ENCODE measurements around the gene MAP6D1.

The MAP6D1 gene

DNA sequence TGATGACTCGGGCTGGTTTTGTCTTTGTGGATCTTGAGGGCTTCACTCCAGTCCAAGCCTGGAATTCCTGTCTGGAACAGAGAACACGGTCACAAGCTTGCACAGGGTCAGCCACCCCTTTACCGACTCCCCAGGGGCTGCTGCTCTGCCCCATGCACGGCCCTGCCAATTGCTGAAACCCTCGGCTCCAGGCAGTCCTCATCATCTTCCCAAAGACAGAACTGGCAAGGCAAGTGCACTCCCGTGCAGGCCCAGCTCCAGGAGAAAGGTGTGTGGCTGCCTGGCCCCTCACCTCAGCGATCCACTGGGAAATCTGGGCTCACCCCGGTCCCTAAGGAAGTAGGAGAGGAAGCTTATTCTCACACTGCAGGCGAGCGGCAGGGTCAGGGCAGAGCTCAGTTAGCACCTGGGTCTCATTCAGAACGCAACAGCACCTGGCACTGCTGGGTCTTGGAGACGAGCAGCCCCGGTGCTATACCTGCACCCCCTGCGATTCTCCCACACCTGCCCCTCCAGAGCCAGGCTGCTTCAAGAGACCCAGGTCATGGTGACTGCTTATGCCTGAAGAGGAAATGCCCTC is 7.2 kb downstream of the MAP6D1 start:
- DNase-seq (ENCODE audit: extremely low read depth, low read depth), result no peak
- TF ChIP-seq, protein P1, sequence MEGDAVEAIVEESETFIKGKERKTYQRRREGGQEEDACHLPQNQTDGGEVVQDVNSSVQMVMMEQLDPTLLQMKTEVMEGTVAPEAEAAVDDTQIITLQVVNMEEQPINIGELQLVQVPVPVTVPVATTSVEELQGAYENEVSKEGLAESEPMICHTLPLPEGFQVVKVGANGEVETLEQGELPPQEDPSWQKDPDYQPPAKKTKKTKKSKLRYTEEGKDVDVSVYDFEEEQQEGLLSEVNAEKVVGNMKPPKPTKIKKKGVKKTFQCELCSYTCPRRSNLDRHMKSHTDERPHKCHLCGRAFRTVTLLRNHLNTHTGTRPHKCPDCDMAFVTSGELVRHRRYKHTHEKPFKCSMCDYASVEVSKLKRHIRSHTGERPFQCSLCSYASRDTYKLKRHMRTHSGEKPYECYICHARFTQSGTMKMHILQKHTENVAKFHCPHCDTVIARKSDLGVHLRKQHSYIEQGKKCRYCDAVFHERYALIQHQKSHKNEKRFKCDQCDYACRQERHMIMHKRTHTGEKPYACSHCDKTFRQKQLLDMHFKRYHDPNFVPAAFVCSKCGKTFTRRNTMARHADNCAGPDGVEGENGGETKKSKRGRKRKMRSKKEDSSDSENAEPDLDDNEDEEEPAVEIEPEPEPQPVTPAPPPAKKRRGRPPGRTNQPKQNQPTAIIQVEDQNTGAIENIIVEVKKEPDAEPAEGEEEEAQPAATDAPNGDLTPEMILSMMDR (IDR thresholded peaks at IDR 0.05; ENCODE audit: low read depth, low read length, missing control alignments), result no peak
- no peak overlapping the region for H3K4me3 ChIP-seq (replicated peaks; ENCODE audit: low read depth, low read length)

DNA sequence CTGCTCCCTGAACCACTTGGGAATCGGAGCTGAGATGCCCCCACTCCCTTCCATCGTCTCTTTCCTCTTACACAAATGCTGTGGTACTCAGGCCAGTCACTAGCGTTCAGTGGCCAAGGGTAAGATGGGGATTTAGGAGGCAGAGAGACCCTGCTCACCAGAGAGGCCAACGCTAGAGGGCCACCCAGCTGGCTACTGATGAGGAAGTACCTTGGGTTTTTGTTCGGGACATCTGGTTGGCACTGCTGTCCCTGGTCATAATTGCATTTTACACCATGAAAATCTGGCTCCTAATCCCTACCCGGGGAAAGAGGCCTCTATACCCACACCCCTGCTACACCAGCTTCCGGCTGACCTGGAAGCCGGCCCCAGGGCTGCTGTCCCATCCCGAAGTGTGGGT is 7.7 kb downstream of the MAP6D1 start:
- no peak for DNase-seq (ENCODE audit: extremely low read depth, low read depth)
- no peak overlapping the region for H3K4me3 ChIP-seq (replicated peaks; ENCODE audit: low read depth, low read length)
- TF ChIP-seq, protein P1 (IDR thresholded peaks at IDR 0.05; ENCODE audit: low read depth, low read length, missing control alignments), result no peak

DNA sequence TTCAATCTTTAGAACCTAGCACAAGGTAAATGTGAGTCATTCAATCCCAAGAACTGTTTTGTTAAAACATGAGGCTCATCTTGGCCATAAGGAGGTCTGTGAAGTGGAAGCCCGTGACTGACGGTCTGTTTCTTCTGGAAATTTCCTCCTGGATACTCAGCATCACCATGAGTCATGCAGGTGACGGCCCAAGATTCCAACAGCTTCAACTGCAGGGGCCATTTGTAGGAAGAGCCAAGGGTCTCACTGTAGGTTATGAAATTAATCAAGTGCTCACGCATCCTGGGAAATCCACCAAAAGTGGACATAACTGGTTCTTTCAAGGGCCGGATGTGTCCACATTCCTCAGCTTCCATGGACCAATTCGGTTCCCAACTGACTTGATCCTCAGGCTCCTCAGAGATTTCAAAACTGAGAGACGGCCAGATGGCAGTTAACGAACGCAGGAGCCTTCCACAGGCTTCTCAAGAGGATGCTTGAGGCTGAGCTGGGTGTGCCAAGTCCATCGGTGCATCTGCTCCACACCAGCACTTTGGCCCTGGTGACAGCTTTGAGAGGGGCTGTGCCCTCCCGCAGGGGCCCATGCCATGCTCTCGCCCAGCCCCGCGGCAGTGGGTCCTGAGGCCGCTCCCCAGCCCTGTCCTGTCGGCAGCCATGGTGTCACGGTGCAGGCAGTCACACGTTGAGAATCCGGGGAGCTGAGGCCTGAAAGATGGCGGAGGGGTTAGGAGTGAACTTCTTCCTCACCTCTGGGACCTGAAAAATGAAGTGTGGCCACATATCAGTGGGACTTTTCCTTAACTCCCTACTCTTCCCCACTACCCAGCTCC is 8.5 kb downstream of the MAP6D1 start:
- TF ChIP-seq, protein P1 (IDR thresholded peaks at IDR 0.05; ENCODE audit: low read depth, low read length, missing control alignments), result no peak
- no peak for DNase-seq (ENCODE audit: extremely low read depth, low read depth)
- H3K4me3 ChIP-seq (replicated peaks; ENCODE audit: low read depth, low read length), result no peak overlapping the region

DNA sequence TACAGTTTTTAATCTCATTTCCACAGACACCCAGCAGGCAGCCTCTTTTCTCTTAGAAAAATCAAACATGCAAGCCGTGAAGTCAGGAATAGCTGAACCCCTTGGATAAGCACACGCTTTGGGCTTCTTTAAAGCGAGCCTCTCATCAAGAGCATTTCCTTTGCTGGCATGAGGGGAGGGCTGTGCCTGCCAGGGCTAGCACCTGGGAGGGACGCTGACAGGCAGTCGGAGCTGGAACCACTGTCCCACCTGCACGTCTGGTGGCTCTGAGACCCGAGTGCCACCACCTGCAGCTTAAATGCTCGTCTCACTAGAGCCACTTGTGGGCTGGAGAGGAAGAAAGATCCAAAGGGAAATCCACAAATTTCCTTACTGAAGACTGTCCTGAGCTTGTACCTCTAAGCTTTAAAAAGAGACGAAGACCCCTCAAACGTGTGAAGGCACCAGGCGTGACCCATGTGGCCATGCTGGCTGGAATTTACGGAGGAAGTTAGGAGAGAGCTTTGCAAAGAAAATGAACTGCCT is 9.4 kb downstream of the MAP6D1 start:
- TF ChIP-seq, protein P1 (IDR thresholded peaks at IDR 0.05; ENCODE audit: low read depth, low read length, missing control alignments), result no peak
- DNase-seq (ENCODE audit: extremely low read depth, low read depth), result no peak
- H3K4me3 ChIP-seq (replicated peaks; ENCODE audit: low read depth, low read length), result no peak overlapping the region

DNA sequence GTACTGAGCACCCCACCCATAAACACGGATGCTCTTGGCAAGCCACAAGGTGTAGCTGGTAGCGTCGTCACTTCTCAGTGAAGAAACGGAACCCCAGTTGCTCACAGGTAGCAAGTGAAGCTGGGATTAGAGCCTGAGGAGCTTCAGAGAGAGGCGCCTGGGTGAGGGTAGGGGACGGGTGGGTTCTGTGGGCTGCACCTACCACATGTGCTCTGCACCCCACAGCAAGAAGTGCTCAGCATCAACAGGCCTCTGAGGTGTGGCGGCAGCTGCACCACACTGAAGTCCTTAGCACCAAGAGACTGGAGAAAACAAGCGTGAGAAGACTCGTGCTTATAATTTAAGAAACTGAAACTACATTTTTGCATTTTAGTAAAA is 9.8 kb downstream of the MAP6D1 start:
- DNase-seq (ENCODE audit: extremely low read depth, low read depth), result no peak
- H3K4me3 ChIP-seq (replicated peaks; ENCODE audit: low read depth, low read length), result no peak overlapping the region
- TF ChIP-seq, protein P1 (IDR thresholded peaks at IDR 0.05; ENCODE audit: low read depth, low read length, missing control alignments), result no peak

DNA sequence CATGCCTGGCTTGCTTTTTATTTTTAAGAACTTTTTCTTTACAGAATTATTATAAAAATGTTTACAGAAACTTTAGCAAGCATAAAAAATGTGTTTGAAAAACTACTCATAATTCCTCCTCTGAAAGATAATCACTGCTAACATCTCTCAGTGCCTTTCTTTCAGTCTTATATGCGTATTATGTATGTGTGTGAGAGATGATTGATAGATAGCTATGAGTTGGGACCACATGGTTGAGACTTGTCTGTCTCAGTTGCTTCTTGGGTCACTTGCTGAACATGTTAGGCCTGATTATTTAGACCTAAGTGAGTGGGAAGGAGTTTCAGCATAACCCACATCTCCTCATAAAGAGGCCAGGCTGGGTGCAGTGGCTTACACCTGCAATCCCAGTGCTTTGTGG is 11.1 kb downstream of the MAP6D1 start:
- TF ChIP-seq, protein P1 (IDR thresholded peaks at IDR 0.05; ENCODE audit: low read depth, low read length, missing control alignments), result no peak

More for the DNA sequence above, 11.1 kb downstream of the MAP6D1 start:
- H3K4me3 ChIP-seq (replicated peaks; ENCODE audit: low read depth, low read length), result no peak overlapping the region
- no peak for DNase-seq (ENCODE audit: extremely low read depth, low read depth)

All from HFF-Myc (cell line).